ENCODE data around the gene FXYD7.

FXYD7 gene

DNA sequence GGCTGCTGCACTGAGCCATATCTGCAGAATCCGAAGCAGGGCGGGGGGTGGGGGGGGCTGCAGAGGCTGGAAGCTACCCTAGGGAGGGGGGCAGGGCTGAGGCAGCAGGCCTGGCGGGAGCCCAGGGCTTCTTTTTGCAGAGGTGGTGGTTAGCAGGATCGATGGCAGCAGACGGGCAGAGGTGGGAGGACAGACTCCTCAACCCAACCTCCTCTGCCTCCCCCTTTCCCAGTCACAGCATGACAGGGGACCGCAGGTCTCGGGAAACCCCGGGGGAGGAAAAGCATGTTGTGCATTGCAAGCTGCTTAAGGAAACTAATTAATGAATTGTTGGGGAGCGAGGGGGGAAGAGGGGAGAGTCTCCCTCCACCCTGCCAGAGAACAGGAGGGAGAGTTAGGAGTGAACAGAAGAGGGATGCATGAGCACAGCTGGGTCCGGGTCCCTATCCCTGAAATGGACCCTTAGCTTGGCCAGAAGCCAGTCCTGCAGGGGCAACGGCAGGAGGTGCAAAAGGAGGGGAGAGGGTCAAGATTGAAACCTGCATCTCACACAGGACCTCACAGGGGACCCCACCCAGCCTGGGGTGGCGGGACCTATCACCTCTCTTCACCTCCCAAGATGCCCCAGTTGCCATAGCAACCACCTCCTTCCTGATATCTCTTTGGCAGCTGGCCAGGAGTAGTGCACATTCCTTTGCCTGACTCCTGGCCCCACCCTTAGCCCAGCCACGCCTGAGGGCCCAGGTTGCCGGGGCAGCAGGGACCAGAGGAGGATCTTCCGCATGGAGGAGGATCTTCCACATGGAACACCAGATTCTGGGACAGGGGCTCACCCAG, 1.8 kb downstream of the FXYD7 start (continued):
- TF ChIP-seq, protein P1, sequence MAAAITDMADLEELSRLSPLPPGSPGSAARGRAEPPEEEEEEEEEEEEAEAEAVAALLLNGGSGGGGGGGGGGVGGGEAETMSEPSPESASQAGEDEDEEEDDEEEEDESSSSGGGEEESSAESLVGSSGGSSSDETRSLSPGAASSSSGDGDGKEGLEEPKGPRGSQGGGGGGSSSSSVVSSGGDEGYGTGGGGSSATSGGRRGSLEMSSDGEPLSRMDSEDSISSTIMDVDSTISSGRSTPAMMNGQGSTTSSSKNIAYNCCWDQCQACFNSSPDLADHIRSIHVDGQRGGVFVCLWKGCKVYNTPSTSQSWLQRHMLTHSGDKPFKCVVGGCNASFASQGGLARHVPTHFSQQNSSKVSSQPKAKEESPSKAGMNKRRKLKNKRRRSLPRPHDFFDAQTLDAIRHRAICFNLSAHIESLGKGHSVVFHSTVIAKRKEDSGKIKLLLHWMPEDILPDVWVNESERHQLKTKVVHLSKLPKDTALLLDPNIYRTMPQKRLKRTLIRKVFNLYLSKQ (tag by site-specific recombination; IDR thresholded peaks at IDR 0.05; ENCODE audit: borderline replicate concordance): no peak
- TF ChIP-seq, protein P2, sequence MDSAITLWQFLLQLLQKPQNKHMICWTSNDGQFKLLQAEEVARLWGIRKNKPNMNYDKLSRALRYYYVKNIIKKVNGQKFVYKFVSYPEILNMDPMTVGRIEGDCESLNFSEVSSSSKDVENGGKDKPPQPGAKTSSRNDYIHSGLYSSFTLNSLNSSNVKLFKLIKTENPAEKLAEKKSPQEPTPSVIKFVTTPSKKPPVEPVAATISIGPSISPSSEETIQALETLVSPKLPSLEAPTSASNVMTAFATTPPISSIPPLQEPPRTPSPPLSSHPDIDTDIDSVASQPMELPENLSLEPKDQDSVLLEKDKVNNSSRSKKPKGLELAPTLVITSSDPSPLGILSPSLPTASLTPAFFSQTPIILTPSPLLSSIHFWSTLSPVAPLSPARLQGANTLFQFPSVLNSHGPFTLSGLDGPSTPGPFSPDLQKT (IDR thresholded peaks at IDR 0.05; ENCODE audit: borderline replicate concordance, low read depth, low read length): no peak
- TF ChIP-seq ZFP3 (tag by site-specific recombination; IDR thresholded peaks at IDR 0.05; ENCODE audit: low read depth) (no peak), ZNF626 (tag by site-specific recombination; IDR thresholded peaks at IDR 0.05) (no peak), ZNF169 (tag by site-specific recombination; IDR thresholded peaks at IDR 0.05) (no peak), ZBTB1 (tag by site-specific recombination; IDR thresholded peaks at IDR 0.05) (no peak), HOXC10 (CRISPR knock-in tag; IDR thresholded peaks at IDR 0.05) (no peak), ZNF221 (tag by site-specific recombination; IDR thresholded peaks at IDR 0.05; ENCODE audit: borderline replicate concordance) (no peak), ZNF530 (tag by site-specific recombination; IDR thresholded peaks at IDR 0.05; ENCODE audit: low read depth) (no peak), ZNF112 (tag by site-specific recombination; IDR thresholded peaks at IDR 0.05) (no peak; the same call in 1 of the 2 replicates), ZNF404 (tag by site-specific recombination; IDR thresholded peaks at IDR 0.05) (no peak), ZNF37A (tag by site-specific recombination; IDR thresholded peaks at IDR 0.05) (no peak), ZNF248 (tag by site-specific recombination; IDR thresholded peaks at IDR 0.05) (no peak), ZNF132 (tag by site-specific recombination; IDR thresholded peaks at IDR 0.05; ENCODE audit: borderline replicate concordance) (no peak), ZNF140 (tag by site-specific recombination; IDR thresholded peaks at IDR 0.05) (no peak), GLIS2 (tag by site-specific recombination; IDR thresholded peaks at IDR 0.05) (peak; percentile 97), ZNF19 (tag by site-specific recombination; IDR thresholded peaks at IDR 0.05; ENCODE audit: low read depth) (no peak), SALL2 (tag by site-specific recombination; IDR thresholded peaks at IDR 0.05; ENCODE audit: borderline replicate concordance) (no peak), ZNF214 (tag by site-specific recombination; IDR thresholded peaks at IDR 0.05; ENCODE audit: borderline replicate concordance) (no peak), PRDM1 (tag by site-specific recombination; IDR thresholded peaks at IDR 0.05) (no peak), OVOL3 (tag by site-specific recombination; IDR thresholded peaks at IDR 0.05) (no peak), ZNF211 (tag by site-specific recombination; IDR thresholded peaks at IDR 0.05; ENCODE audit: low read depth) (no peak), KLF1 (tag by site-specific recombination; IDR thresholded peaks at IDR 0.05) (peak; percentile 83), ZNF350 (tag by site-specific recombination; IDR thresholded peaks at IDR 0.05) (no peak), ZNF791 (tag by site-specific recombination; IDR thresholded peaks at IDR 0.05) (no peak)
- TF ChIP-seq, protein P3, sequence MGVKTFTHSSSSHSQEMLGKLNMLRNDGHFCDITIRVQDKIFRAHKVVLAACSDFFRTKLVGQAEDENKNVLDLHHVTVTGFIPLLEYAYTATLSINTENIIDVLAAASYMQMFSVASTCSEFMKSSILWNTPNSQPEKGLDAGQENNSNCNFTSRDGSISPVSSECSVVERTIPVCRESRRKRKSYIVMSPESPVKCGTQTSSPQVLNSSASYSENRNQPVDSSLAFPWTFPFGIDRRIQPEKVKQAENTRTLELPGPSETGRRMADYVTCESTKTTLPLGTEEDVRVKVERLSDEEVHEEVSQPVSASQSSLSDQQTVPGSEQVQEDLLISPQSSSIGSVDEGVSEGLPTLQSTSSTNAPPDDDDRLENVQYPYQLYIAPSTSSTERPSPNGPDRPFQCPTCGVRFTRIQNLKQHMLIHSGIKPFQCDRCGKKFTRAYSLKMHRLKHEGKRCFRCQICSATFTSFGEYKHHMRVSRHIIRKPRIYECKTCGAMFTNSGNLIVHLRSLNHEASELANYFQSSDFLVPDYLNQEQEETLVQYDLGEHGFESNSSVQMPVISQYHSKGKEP (tag by site-specific recombination; IDR thresholded peaks at IDR 0.05): no peak; the same call in 1 of the 2 replicates
- TF ChIP-seq, protein P4, sequence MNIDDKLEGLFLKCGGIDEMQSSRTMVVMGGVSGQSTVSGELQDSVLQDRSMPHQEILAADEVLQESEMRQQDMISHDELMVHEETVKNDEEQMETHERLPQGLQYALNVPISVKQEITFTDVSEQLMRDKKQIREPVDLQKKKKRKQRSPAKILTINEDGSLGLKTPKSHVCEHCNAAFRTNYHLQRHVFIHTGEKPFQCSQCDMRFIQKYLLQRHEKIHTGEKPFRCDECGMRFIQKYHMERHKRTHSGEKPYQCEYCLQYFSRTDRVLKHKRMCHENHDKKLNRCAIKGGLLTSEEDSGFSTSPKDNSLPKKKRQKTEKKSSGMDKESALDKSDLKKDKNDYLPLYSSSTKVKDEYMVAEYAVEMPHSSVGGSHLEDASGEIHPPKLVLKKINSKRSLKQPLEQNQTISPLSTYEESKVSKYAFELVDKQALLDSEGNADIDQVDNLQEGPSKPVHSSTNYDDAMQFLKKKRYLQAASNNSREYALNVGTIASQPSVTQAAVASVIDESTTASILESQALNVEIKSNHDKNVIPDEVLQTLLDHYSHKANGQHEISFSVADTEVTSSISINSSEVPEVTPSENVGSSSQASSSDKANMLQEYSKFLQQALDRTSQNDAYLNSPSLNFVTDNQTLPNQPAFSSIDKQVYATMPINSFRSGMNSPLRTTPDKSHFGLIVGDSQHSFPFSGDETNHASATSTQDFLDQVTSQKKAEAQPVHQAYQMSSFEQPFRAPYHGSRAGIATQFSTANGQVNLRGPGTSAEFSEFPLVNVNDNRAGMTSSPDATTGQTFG (tag by site-specific recombination; IDR thresholded peaks at IDR 0.05; ENCODE audit: borderline replicate concordance): no peak; the same call in 1 of the 2 replicates
- TF ChIP-seq, protein P5, sequence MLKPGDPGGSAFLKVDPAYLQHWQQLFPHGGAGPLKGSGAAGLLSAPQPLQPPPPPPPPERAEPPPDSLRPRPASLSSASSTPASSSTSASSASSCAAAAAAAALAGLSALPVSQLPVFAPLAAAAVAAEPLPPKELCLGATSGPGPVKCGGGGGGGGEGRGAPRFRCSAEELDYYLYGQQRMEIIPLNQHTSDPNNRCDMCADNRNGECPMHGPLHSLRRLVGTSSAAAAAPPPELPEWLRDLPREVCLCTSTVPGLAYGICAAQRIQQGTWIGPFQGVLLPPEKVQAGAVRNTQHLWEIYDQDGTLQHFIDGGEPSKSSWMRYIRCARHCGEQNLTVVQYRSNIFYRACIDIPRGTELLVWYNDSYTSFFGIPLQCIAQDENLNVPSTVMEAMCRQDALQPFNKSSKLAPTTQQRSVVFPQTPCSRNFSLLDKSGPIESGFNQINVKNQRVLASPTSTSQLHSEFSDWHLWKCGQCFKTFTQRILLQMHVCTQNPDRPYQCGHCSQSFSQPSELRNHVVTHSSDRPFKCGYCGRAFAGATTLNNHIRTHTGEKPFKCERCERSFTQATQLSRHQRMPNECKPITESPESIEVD (tag by site-specific recombination; IDR thresholded peaks at IDR 0.05): no peak
- TF ChIP-seq, protein P6, sequence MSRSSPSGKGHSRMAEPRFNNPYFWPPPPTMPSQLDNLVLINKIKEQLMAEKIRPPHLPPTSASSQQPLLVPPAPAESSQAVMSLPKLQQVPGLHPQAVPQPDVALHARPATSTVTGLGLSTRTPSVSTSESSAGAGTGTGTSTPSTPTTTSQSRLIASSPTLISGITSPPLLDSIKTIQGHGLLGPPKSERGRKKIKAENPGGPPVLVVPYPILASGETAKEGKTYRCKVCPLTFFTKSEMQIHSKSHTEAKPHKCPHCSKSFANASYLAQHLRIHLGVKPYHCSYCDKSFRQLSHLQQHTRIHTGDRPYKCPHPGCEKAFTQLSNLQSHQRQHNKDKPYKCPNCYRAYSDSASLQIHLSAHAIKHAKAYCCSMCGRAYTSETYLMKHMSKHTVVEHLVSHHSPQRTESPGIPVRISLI (tag by site-specific recombination; IDR thresholded peaks at IDR 0.05): no peak
- TF ChIP-seq, protein P7, sequence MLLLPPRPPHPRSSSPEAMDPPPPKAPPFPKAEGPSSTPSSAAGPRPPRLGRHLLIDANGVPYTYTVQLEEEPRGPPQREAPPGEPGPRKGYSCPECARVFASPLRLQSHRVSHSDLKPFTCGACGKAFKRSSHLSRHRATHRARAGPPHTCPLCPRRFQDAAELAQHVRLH (tag by site-specific recombination; IDR thresholded peaks at IDR 0.05): no peak
